ENCODE data around the gene MIER2.

MIER2 gene

GRCh38 chr19:306151-306900 is 38.3 kb downstream of the MIER2 start:
- DNase-seq: no peak

GRCh38 chr19:305240-306150 is 39.1 kb downstream of the MIER2 start:
- DNase-seq: no peak

GRCh38 chr19:296476-297225 is 47.9 kb downstream of the MIER2 start:
- no peak for DNase-seq

- no peak for DNase-seq
Observed at GRCh38 chr19:295687-296370, 48.8 kb downstream of the MIER2 start.

- DNase-seq: no peak
Observed at GRCh38 chr19:294946-295686, 49.5 kb downstream of the MIER2 start.

GRCh38 chr19:294341-294945 is 50.2 kb downstream of the MIER2 start:
- DNase-seq: no peak

GRCh38 chr19:293436-294110 is 51.0 kb downstream of the MIER2 start:
- no peak for DNase-seq

- no peak for DNase-seq
Observed at GRCh38 chr19:292951-293350, 51.6 kb downstream of the MIER2 start.

- DNase-seq: no peak
Observed at GRCh38 chr19:292281-292884, 52.2 kb downstream of the MIER2 start.

GRCh38 chr19:291561-292280 is 52.9 kb downstream of the MIER2 start:
- no peak for DNase-seq

GRCh38 chr19:291006-291521 is 53.5 kb downstream of the MIER2 start, which contains the start of gene PLPP2:
PLPP2 (minus strand) TSS chr19:291403; CDS start chr19:291336, 67 bp downstream.
- no peak for DNase-seq

- DNase-seq: no peak
Observed at GRCh38 chr19:290372-291005, 54.1 kb downstream of the MIER2 start.

- DNase-seq: no peak
Observed at GRCh38 chr19:289651-290371, 54.8 kb downstream of the MIER2 start.

GRCh38 chr19:288911-289310 is 55.7 kb downstream of the MIER2 start:
- DNase-seq: no peak

GRCh38 chr19:287381-287871 is 57.2 kb downstream of the MIER2 start:
- no peak for DNase-seq

GRCh38 chr19:283395-283794 is 61.2 kb downstream of the MIER2 start:
- DNase-seq: no peak

- DNase-seq: no peak
Observed at GRCh38 chr19:282501-282900, 62.1 kb downstream of the MIER2 start.

- DNase-seq: no peak
Observed at GRCh38 chr19:281992-282391, 62.6 kb downstream of the MIER2 start.
